SK-N-SH treated with all-trans-retinoic acid at 6 μM for 48 hours (cell line): ENCODE measurements around the gene RAI14.

Experiments used
- CREB5 ChIP-seq: fragments of 250-450 bp; sonication (Bioruptor Pico); IDR thresholded peaks from 2 replicates; pipeline ENCODE4 v1.5.1; 2020; ENCODE audit warnings: low read depth, mild to moderate bottlenecking, moderate library complexity
- OSR1 ChIP-seq: fragments of 250-450 bp; sonication (Bioruptor Pico); IDR thresholded peaks from 2 replicates; pipeline ENCODE4 v1.8.0; 2022; ENCODE audit warnings: moderate library complexity, mild to moderate bottlenecking, inconsistent platforms
- TF ChIP-seq, protein P1 (sequence below): fragments of 250-450 bp; sonication (Bioruptor Pico); IDR thresholded peaks from 2 replicates; pipeline ENCODE4 v1.5.1; 2021; ENCODE audit warnings: mild to moderate bottlenecking, moderate library complexity

DNA sequence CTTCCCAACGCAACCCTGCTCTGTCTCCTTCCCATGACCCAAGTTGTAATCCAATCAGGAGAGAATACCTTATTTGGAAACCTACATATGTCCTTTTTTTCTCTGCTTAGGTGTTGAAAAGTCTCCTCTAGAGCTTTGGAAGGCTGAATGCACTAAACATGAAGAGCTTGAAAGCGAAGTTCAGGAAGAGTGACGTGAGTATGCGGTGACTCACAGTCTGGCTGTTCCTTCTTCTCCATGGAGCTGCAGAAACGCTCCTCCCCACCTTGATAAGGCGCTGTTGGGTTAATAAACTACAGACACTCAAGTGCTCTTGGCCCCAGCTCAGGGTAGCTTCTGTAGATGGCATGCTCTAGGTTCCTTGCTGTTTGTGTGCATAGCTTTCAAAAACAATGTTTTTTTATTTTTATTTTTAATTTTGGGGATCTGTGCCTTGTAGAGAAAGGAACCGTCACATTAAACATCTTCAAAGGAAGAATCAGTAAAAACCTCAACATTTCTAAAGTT lies 30.7 kb downstream of the RAI14 start:
- no peak for TF ChIP-seq OSR1 (CRISPR knock-in tag)
- TF ChIP-seq CREB5 (CRISPR knock-in tag): no peak
- TF ChIP-seq, protein P1, sequence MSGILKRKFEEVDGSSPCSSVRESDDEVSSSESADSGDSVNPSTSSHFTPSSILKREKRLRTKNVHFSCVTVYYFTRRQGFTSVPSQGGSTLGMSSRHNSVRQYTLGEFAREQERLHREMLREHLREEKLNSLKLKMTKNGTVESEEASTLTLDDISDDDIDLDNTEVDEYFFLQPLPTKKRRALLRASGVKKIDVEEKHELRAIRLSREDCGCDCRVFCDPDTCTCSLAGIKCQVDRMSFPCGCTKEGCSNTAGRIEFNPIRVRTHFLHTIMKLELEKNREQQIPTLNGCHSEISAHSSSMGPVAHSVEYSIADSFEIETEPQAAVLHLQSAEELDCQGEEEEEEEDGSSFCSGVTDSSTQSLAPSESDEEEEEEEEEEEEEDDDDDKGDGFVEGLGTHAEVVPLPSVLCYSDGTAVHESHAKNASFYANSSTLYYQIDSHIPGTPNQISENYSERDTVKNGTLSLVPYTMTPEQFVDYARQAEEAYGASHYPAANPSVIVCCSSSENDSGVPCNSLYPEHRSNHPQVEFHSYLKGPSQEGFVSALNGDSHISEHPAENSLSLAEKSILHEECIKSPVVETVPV (CRISPR knock-in tag): no peak
